NCI-H1436 (cell line): ENCODE measurements around the gene TMEM39A.

Source experiments
- DNase-seq: peaks from one replicate; lab custom pipeline; 2025; lab: John Stamatoyannopoulos, UW

Gene TMEM39A

DNA sequence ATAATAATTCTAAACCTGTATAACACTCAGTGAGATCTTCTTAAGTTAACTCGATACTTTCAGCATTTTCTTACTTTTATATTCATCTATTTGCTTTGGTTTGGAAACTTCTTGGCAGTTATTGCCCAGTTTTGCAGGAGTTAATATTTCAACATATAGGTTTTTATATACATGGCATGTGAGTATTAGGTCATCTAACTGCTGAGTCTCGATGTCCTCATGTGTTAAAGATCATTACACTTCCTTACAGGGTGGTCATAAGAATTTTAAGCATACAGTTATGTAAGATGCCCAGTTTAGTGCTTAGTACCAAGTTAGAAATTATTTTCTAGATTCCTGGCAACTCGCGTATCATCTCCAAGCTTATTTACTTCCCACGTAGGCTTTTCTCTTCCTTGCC is 62.9 kb downstream of the TMEM39A start:
- DNase-seq = no peak

DNA sequence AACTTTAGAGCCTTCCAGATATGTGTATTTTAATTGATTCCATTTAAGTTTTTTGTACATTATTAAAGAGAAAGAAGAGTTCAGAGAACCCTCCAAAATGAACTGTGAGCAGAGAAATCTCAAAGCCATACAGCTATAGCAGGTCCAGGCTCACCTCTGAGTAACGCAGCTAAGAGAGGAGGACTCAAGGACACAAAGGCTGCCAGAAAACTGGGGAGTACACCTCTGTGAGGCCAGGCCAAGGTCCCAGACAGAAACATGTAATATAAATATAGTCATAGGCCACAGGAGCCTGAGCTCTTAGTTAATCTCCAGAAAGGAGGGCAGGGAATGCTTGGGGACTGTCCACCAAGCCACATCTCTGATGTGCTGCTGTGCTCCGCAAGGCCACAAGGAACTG is 66.5 kb downstream of the TMEM39A start:
- DNase-seq = no peak

DNA sequence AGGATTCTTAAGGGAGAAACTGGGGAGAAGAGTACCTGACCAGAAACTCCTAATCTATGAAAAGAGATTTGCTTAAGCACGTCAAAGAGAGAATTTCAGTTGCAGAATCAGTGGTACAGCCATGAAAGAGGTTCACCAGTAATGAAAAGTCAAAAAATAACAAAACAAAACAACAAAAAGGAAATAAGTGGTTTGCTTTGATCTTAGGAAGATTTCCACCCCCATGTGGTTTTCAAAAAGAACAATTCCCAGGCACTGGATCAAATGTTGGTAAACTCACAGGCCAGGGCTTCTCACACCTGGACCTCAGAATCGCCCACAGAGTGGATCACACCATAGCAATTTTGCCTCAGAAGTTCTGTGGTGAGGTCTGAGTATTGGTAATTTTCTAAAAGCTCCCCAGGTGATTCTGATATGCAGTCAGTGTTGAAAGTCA is 67.5 kb downstream of the TMEM39A start:
- DNase-seq = no peak

DNA sequence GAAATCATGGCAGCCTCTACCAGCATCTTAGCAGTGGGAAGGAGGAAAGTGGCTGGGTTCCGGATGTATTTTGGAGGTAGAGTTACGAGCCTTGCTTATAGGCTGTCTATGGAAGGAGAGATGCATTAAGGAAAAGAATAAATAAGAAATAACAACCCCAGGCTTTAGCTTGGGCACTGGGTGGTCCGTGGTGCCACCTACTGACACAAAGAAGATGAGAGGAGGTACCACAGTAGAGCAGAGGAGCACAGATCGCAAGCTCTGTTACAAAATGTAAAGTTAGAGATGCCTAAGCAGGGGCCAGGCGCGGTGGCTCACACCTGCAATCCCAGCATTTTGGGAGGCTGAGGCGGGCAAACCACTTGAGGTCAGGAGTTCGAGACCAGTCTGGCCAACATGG is 74.8 kb downstream of the TMEM39A start:
- DNase-seq = no peak

DNA sequence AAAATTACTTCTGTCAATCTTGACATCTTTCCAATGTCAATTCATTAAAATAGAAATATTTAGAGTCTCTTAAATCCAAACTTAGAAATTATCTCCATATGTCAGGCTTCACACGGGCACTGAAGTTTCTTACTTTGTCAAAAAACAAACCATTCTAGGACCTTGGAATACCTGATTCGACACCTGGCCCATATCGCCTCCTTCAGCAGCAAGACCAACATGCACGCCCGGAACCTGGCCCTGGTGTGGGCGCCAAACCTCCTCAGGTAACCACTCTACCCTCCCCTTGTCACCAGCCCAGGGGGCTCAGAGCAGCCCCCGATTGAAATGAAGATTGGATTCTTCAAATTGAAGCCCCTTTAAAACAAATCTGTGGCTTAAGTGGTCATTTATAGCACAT is 81.3 kb downstream of the TMEM39A start:
- no peak for DNase-seq

DNA sequence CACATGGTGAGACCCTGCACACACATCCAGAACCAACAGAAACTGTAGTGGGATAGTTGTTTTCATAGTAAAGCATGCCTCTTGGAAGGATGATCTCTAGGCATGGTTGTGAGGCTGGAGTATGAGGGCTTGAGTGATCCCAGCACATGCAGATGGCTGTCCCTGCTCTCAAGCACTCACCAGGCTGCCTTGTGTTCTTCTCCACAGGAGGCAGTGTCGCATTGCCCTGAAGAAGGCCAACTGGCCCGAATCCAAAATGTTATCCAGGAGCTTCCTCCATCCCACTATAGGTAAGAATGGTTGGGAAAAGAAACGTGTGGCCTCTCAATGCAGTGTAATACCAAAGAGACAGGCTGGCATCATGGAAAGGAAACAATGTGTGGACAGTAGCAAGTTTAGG is 82.7 kb downstream of the TMEM39A start:
- no peak for DNase-seq
